CD4-positive, alpha-beta T cell treated with Interferon alpha-2 for 1 hour (primary cell): ENCODE data around the gene SUGT1.
"Not testable (repeated sequence)": the region's sequence is repeated elsewhere in the genome, so short reads cannot be mapped to it uniquely, and the experiment has no call there.

Experiments used
- DNase-seq, 2 donors: peaks; one replicate each; pipeline ENCODE4 v3.0.0-alpha.2; 2020 to 2022

SUGT1 gene

DNA sequence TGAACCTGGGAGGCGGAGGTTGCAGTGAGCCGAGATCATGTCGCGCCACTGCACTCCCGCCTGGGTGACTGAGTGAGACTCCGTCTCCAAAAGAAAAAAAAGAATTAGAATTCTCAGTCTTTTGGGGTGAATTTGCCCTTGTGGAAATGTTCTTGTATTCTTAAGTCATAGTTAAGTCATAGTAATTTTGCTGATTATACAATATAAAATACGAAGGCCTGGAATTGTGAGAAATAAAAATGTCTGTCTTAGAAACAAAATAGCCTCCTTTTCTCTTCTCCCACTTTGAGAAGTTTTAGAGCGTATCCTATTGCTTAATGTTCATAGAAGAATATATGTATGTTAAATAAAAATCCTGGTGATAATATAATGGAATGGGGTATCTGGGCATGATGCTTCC, 18.1 kb downstream of the SUGT1 start:
- DNase-seq, result no peak

DNA sequence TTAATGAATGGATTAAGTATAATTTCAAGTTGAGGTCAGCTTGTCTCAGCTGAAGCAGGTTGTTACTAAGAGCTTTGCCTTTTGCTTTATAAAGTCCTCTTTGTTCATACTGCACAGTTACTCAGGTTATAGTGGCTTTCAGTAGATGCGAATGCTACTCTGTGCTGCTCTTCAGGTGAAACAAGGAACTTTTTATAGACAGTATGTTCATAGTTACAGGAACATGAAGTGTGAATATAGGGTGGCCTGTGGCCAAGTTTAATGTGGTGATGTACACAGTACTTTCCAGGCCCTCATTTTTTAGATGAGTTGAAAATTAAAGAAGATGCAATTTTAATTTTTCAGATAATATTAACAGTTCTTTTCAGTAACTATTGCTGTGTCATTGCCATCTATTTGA, 20.8 kb downstream of the SUGT1 start:
- DNase-seq, result no peak

DNA sequence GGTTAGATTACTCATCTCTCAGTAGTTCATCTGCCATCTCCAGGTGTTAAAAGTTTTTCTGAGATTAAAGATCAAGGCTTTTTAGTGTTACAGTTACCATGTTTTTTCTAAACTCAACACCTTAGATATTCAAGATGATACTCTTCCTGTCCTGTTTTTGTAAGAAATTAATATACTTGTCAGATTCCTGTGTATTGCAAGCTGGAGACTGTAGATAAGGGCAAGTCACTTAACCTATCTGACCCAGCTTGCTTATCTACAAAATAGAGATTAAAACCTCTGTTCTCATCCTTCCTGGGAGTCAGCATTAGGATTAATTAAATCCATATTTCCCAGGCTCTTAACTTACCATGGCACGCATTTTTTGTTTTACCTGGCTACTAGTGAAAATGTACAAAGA, 25.2 kb downstream of the SUGT1 start:
- DNase-seq, result no peak

DNA sequence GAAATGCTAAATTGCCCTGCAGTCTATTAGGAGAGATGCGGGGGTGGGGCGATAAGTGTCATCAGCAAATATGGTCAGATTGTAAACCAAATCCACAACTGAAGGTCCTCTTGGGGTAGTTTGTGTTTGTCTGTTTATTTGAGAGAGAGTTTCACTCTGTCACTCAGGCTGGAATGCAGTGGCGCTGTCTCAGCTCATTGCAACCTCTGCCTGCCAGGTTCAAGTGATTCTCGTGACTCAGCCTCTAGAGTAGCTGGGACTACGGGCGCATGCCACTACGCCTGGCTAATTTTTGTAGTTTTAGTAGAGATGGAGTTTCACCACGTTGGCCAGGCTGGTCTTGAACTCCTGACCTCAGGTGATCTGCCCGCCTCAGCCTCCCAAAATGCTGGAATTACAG, 33.2 kb downstream of the SUGT1 start:
- DNase-seq, result not testable (repeated sequence)

DNA sequence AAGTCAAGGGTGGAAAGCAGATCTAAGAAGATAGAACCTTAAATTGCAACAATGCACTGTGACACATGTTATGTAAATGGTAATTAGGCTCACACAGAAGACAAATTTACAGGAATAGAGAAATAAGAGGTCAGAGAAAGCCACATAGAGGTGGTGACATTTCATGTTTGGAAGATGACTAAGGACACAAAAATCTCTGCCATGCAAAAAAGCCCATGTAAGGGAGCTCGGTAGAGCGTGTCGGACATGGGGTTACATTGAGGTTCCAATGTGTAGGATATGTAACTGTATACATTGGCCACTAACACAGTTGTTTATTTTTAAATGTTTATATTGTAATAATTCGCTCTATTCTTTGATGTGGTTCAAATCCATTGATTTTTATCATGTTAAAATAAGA, 33.7 kb downstream of the SUGT1 start:
- no peak for DNase-seq

DNA sequence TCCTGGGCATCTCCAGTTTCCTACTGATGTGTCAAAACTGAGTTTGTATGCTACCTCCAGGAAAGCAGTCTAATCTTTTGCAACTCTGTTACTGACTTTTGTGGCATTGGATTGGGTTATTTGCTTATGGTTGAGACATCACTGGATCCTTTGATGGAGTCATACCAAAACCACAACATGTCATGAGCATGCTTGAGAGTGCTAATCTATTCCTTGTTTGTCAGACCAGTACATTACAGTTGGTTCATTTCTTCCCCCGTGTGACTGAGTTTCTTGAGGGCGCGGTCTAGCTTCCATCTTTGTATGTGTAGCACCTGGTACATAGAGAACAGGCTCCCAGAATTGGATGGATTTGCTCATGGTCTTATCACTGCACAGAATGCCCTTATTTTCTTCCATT, 43.2 kb downstream of the SUGT1 start:
- DNase-seq, result no peak

DNA sequence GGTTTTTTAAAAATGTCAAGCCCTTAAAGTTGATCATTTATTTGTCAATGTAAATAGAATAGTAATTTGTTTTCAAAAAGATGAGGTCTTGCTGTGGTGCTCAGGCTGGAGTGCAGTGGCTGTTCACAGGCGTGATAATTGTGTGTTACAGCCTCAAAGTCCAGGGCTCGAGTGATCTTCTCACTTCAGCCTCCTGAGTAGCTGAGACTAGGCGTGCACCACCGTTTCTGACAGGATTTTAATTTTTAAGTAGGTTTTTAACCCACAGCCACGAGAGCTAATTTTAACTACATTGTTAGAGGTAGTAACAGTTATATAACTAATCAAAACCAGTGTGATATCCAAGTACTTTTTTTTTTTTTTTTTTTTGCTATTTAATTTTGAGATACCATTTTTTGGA, 43.9 kb downstream of the SUGT1 start:
- DNase-seq, result no peak

DNA sequence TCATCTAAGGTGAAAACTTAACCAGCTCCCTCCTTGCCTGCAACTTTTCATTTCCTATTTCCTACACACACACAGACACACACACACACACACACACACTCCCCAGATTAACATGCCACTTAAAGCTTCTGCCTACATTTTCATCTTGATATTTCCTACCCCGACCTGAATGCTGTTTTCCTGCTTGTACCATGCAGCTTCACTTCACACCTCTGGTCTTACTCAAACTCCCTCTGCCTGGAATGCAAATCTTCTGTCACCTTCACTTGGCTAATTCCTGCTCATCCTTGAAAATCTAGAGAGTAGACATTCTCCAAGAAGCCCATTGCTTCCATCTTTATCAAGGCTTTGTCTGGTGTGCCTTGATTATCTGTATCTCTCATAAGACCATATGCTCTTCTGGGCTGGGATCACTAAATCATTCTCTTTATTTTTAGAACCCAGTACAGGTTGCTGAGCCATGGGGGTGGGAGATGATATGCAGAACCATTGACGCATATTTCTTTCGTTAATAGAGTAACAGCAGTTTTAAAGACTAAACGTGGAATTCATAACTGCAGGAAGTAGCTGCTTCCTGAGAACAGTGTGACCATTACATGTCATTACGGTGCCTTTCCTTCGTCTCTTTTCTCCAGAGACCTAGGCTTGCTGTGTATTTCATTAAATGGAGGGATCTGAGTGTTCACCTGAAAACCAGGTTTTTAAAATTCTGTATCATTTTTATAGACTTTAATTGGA, 49.3 kb downstream of the SUGT1 start:
- no peak for DNase-seq

DNA sequence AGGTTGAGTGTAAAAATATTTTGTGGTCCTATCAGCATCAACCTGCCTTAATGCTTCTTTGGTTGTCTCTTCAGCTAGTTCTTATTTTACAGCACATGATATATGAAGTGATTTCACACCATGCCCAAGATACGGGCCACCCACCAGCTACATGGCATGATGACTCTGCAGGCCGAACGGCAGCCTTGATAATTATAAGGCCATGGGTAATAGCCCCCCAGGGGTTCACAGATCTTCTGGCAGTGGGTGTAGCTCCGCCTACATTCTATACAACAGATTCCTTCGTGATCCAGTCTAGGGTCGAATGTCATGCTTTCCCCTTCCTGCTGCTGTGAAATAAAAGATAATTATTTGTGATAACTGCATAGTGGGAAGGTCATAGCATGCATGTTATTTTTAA, 50.8 kb downstream of the SUGT1 start:
- DNase-seq, result no peak

DNA sequence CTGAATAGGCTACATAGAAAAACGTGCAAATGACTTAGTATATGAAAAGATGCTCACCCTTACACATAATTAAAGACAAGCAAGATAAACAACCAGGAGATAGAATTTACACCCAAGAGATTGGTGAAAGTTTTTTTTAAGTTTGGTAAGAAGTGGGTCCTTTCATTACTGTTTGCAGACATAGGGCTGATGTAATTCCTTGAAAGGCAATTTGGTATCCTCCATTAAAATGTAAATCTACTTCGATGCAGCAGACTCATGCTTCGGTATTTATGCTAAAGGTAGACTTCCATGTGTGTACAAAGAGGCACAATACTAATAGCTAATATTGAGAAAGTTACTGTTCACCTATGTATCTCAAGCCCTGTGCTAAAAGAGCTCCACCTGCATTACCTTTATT, 53.4 kb downstream of the SUGT1 start:
- DNase-seq, result no peak

DNA sequence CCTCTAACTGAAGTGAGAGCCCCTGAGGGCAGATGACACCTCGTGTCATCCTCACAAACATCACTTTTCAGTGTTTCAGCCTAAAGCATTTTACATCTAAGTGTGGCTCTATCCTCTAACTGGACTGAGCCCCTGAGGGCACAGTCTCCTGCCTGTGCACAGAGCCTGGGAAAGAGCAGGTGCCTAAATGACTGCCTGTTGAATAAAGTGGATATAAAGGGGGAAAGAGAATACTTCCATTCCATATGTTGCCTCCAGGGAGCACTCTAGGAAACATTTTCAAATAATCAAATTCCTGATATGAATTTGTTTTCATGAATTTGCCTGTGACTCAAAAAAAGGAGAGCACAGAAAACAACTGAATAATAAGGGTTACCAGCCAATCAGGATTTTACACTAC, 54.7 kb downstream of the SUGT1 start:
- no peak for DNase-seq

DNA sequence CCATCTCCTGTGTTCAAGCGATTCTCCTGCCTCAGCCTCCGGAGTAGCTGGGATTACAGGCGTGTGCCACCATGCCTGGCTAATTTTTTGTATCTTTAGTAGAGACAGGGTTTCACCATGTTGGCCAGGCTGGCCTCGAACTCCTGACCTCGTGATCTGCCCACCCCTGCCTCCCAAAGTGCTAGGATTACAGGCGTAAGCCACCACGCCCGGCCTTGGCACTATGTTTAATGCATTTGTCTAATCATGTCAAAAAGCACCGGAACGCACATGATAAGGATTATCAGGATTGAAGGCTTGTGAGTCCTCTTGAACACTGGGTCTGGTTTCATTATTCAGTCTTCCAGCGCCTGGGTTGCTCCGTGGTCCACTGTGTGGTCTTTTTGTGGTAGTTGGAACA, 55.6 kb downstream of the SUGT1 start:
- DNase-seq, result not testable (repeated sequence)

DNA sequence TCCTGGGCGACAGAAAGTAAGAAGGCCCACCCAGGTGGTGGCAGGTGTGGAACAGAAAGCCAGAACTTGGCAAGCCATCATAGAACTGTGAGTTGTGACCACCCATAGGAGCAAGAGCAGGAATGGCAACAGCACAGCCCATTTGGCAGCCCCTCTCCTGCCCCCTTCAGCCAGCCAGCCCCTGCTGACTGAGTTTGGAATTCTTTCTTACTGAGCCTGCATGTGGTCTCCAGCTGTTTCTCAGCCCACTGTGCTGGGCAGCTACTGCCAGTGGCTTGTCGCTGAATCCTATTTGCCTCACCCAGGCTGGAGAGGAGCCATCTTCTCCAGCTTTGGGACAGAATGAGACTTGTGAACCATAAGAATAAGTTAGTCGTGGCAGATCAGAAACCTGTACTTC, 58.6 kb downstream of the SUGT1 start:
- no peak for DNase-seq

DNA sequence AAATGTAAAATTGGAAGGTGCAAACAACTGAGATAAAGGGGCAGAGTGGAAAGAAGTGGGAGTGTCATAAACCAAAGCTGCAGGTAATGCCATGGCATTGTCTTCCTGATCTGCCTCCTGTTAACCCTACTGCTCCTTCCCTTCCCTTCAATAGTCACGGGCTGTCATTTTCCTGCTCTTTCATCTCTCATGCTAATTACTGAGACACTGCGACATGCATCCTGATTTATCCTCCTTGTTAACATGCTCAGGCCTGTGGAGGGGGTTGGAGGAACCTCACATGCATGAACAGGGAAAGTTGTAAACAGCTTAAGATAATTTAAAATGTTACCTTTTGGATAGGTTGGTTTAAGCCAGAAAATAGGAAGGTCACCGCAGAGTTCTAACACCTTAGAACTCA, 59.7 kb downstream of the SUGT1 start:
- DNase-seq, result no peak

DNA sequence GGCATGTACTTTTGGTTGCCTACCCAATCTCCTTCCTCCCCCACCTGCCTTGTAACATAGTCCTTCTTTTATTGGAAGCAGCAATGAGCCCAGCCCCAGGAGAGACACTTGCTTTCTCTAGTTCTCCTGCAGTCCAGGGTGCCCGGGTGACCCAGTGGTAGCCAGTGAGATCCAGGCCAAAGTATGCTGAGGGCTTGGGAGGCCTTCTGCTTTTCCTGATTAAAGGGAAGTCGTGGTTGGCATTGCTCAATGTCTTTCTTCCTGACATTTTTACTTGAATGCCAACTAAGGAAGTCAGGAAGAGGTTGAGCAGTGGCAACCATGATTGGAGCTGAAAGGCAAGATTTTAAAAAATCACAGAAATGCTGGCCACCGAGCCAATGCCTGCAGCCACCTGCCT, 61.3 kb downstream of the SUGT1 start:
- peak in 1 of 2 donors; percentile 8 for DNase-seq

DNA sequence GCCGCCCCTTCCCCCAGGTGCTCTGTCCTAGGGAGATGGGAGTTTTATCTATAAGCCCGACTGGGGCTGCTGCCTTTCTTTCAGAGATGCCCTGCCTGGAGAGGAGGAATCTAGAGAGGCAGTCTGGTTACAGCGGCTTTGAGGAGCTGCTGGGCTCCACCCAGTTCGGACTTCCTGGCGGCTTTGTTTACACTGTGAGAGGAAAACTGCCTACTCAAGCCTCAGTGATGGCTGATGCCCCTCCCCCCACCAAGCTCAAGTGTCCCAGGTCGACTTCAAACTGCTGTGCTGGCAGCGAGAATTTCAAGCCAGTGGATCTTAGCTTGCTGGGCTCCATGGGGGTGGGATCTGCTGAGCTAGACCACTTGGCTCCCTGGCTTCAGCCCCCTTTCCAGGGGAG, 68.3 kb downstream of the SUGT1 start:
- DNase-seq, result not testable (repeated sequence)

DNA sequence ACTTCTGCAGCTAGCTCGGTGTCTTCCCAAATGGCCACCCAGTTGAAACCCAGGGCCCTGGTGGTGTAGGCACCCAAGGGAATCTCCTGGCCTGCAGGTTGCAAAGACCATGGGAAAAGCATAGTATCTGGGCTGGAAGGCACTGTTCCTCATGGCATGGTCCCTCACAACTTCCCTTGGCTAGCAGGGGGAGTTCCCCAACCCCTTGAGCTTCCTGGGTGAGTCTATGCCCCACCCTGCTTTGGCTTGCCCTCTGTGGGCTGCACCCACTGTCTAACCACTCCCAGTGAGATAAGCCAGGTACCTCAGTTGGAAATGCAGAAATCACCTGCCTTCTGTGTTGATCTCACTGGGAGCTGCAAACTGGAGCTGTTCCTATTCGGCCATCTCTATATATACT, 68.7 kb downstream of the SUGT1 start:
- DNase-seq, result not testable (repeated sequence)

DNA sequence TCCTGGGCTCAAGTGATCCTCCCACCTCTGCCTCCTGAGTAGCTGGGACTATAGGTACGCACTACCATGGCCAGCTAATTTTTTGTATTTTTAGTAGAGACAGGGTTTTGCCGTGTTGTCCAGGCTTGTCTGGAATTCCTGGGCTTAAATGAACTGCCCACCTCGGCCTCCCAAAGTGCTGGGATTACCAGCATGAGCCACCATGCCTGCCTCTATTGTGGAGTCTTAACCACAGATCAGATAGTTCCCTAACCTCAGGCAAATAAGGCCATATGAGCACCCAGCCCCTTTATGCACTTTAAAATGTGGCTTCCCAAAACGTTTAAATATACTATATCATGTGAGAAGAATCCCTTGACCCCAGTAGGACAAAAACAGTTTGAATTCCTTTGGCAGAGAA, 70.5 kb downstream of the SUGT1 start:
- DNase-seq, result no peak

DNA sequence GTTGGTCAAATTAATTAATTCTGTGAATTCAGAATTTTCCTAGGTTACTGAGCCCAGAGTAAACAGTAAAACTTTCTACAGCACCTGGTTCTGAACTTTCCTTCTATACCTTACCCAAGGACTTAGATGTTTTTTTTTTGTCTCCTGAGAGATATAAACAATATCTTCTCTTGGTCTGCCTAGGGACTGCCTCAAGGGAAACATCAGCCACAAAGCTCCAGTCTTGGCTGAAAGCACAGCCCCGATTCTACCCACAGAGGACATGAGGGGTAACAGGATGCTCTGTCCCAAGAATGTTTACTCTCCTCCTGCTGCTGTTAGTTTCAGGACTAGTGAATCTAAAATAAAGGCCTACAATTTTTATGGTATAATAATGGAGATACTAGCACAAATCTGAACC, 72.7 kb downstream of the SUGT1 start:
- DNase-seq, result no peak

DNA sequence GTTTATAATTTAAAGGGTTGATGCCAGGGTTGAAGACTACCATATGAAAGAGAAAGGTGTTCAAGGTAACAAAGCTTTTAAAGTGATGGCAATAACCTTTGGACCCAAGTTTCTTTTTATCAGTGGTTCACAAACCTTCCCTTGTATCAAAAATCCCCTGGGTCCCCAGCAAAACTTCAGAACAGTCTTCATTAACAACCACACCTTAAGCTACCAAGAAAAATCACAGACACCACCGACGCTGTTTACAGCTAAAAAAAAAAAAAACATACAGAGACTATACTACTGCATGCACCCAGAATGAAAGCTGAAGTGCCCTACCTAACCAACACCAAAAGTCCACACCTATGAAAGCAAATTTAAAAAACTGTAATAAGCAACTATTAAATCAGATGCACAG, 73.6 kb downstream of the SUGT1 start:
- DNase-seq, result no peak

DNA sequence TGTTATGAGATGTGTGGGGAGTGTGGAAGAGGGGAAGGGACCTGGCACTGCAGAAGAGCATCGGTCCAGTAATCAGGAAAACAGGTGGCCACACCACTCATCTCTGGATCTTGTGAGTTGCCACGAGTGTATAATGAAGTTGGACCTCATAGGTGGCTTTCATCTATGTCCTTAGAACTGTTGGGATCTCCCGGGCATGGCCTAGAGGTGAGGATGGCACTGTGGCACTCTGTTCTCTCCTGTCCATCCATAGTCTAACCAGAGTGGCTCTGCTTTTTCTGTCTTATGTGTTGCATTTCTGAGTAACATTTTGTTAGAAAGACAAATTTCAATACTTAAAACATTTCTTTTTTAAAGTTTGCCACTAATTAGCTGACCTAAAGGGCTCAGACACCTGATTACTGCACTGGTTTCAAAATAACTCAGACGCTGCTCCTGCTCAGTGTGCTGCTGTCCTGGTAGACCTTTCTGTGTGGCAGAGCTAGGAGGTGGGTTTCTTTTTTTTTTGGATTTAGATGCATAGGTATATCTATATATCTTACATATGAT, 81.5 kb downstream of the SUGT1 start:
- no peak for DNase-seq

DNA sequence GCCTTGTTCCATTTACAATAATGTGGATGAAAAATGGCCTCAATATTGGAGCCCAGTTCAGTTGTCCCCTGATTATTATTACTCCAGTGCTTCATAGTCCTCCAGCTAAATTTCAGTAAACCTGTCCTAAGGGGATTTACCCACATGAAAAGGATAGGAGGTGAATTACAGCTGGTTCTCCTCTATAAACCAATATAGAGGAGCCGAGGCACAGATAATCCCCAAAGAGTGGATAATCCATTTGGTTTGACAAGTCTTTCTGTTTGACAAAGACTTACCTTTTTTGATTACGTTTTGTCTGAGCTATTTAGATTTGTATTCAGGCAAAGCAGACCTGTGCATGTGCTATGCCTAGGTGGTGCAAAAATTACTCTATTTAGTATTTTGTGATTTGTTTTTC, 84.3 kb downstream of the SUGT1 start:
- no peak for DNase-seq

DNA sequence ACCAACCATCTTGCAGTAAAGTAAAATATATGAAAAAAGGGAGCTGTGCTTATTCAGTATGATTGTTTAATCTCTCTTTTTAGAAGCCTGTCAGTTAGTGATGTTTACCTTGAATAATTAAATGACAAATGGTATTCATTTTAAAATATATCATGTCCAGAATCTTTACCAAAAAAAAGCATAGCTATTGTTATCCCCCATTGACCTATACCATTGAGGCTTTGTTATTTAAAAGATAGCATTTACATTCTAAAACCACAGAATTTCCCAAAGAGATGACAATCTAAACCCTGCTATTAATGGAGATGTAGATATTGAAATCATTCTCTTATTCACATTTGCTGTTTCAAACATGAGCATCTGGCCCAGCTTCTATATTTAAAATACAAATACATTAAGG, 84.8 kb downstream of the SUGT1 start:
- no peak for DNase-seq

DNA sequence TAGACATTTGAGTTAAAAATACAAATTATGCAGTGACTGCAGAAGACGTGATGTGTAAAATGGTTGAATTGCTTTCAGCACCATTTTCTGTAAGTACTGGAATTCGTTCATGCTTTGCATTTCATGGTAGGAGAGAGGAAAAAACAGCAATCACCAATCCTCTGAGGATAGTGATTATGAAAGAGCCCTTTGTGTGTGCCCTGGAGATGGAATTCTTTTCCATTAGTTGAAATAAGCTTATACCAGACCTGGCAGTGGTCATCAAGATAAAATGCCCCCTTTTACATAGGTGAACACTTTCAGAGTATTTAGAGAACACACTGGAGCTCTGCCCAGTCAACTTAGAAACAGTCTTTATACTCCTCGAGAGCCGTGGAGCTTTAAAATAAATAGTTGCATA, 85.3 kb downstream of the SUGT1 start:
- no peak for DNase-seq
